GM23338 (cell line): ENCODE results near the gene AKR1C4. TPM values are rescaled to one million over a fixed set of nuclear protein-coding genes. Genes with fewer than 3 reads are reported as not detected.

Experiments
- ATAC-seq: fragments of 200-7000 bp; cut with Tn5 transposase; 3 replicates; pipeline ENCODE4 v1.9.1; 2020
- DNase-seq: peaks from one replicate; pipeline ENCODE4 v3.0.0-alpha.2; 2015; ENCODE audit warnings: low spot score
- H2AFZ ChIP-seq: fragments of 200-600 bp; sonication (generic); 2 replicates; pipeline ENCODE4 v1.8.0; 2016; ENCODE audit warnings: antibody characterized with exemption, mild to moderate bottlenecking, moderate library complexity
- H3F3A ChIP-seq: fragments of 200-600 bp; sonication (generic); replicated peaks from 2 replicates; pipeline ENCODE4 v1.8.0; 2017; ENCODE audit warnings: antibody characterized with exemption, mixed run types, low read depth
- H3K27ac ChIP-seq: fragments of 200-600 bp; sonication (generic); 2 replicates; pipeline ENCODE4 v1.6.1; 2016; ENCODE audit warnings: low read depth
- H3K27me3 ChIP-seq: fragments of 200-600 bp; sonication (generic); 2 replicates; pipeline ENCODE4 v1.8.0; 2016; ENCODE audit warnings: mild to moderate bottlenecking, mixed run types, moderate library complexity; ENCODE audit not compliant: insufficient read depth
- H3K36me3 ChIP-seq: fragments of 200-600 bp; sonication (generic); 2 replicates; pipeline ENCODE4 v1.8.0; 2016; ENCODE audit warnings: mild to moderate bottlenecking; ENCODE audit not compliant: insufficient read depth
- H3K4me1 ChIP-seq: fragments of 200-600 bp; sonication (generic); 2 replicates; pipeline ENCODE4 v1.8.0; 2016; ENCODE audit warnings: mild to moderate bottlenecking, moderate library complexity; ENCODE audit not compliant: insufficient read depth
- H3K4me2 ChIP-seq: fragments of 200-600 bp; sonication (generic); 2 replicates; pipeline ENCODE4 v1.7.1; 2017; ENCODE audit warnings: mixed run types
- H3K4me3 ChIP-seq: fragments of 200-600 bp; sonication (generic); 2 replicates; pipeline ENCODE4 v1.6.1; 2016; ENCODE audit warnings: mixed run types
- H3K79me2 ChIP-seq: fragments of 200-600 bp; sonication (generic); replicated peaks from 2 replicates; pipeline ENCODE4 v1.8.0; 2017; ENCODE audit warnings: mild to moderate bottlenecking; ENCODE audit not compliant: insufficient read depth
- H3K9me2 ChIP-seq: fragments of 200-600 bp; sonication (generic); 2 replicates; pipeline ENCODE4 v1.8.0; 2017; ENCODE audit not compliant: insufficient read depth
- H4K20me1 ChIP-seq: fragments of 200-600 bp; sonication (generic); replicated peaks from 2 replicates; pipeline ENCODE4 v1.8.0; 2017; ENCODE audit warnings: mild to moderate bottlenecking; ENCODE audit not compliant: insufficient read depth
- H3K27ac Mint-ChIP-seq: 2 replicates; pipeline ENCODE4 v1.8.0; 2020; ENCODE audit warnings: inconsistent platforms, mild to moderate bottlenecking, moderate library complexity, mixed read lengths
- H3K27me3 Mint-ChIP-seq: 3 replicates; pipeline ENCODE4 v1.8.0; 2022; ENCODE audit warnings: low read depth, mild to moderate bottlenecking, moderate library complexity, mixed read lengths, inconsistent platforms; ENCODE audit not compliant: insufficient read depth, poor library complexity
- H3K36me3 Mint-ChIP-seq: 3 replicates; pipeline ENCODE4 v1.8.0; 2021; ENCODE audit warnings: low read depth, mild to moderate bottlenecking, inconsistent platforms, moderate library complexity, mixed read lengths
- H3K4me1 Mint-ChIP-seq: 3 replicates; pipeline ENCODE4 v1.8.0; 2020; ENCODE audit warnings: mild to moderate bottlenecking, inconsistent platforms, mixed read lengths
- H3K4me3 Mint-ChIP-seq: 3 replicates; pipeline ENCODE4 v1.8.0; 2021; ENCODE audit warnings: moderate library complexity, mild to moderate bottlenecking, inconsistent platforms, mixed read lengths
- H3K9me3 Mint-ChIP-seq: 3 replicates; pipeline ENCODE4 v1.8.0; 2020; ENCODE audit warnings: moderate library complexity, mild to moderate bottlenecking, inconsistent platforms, mixed read lengths
- CREB1 ChIP-seq: fragments of 250-450 bp; sonication (Bioruptor Pico); IDR thresholded peaks from 2 replicates; pipeline ENCODE4 v1.5.0; 2020; ENCODE audit warnings: low read depth, mild to moderate bottlenecking, moderate library complexity
- EZH2 ChIP-seq: fragments of 200-600 bp; sonication (generic); IDR thresholded peaks from one replicate; pipeline ENCODE4 v1.8.0; 2017; ENCODE audit warnings: antibody characterized with exemption, mild to moderate bottlenecking, low read depth; ENCODE audit not compliant: unreplicated experiment
- EZH2phosphoT487 ChIP-seq: fragments of 200-600 bp; sonication (generic); IDR thresholded peaks from one replicate; pipeline ENCODE4 v1.8.1; 2018; ENCODE audit warnings: antibody characterized with exemption; ENCODE audit not compliant: unreplicated experiment
- JUNB ChIP-seq: IDR thresholded peaks from one replicate; pipeline ENCODE4 v1.6.1; 2016; ENCODE audit warnings: antibody characterized with exemption; ENCODE audit not compliant: unreplicated experiment
- NANOG ChIP-seq: IDR thresholded peaks from 2 replicates; pipeline ENCODE4 v1.6.1; 2016; ENCODE audit warnings: antibody characterized with exemption, borderline replicate concordance
- POLR2AphosphoS5 ChIP-seq: IDR thresholded peaks from 2 replicates; pipeline ENCODE4 v1.6.1; 2016; ENCODE audit warnings: antibody characterized with exemption, low read depth
- STAT1 ChIP-seq: IDR thresholded peaks from one replicate; pipeline ENCODE4 v1.6.1; 2016; ENCODE audit warnings: antibody characterized with exemption; ENCODE audit not compliant: unreplicated experiment
- ZNF114 ChIP-seq: fragments of 250-450 bp; sonication (Bioruptor Pico); IDR thresholded peaks from 2 replicates; pipeline ENCODE4 v1.5.0; 2020; ENCODE audit warnings: mild to moderate bottlenecking, moderate library complexity
- ZNF331 ChIP-seq: fragments of 250-450 bp; sonication (Bioruptor Pico); IDR thresholded peaks from 2 replicates; pipeline ENCODE4 v1.5.0; 2020; ENCODE audit warnings: low read depth, mild to moderate bottlenecking, moderate library complexity
- polyA plus RNA-seq: library from polyadenylated mRNA; unstranded; fragments of >200 nt; fragmentation: Nextera tagmentation; extraction: Ambion mirVana; gene quantifications from 2 replicates; pipeline ENCODE4 v1.2.1, GENCODE V29; 2016
- total RNA-seq: library from RNA; depleted of rRNA; stranded (reverse); fragments of >200 nt; shearing (Covaris generic); gene quantifications from 2 replicates; pipeline ENCODE4 v1.2.3, GENCODE V29; 2014
- TF ChIP-seq, protein P1 (sequence below): IDR thresholded peaks from 2 replicates; pipeline ENCODE4 v1.6.1; 2016; ENCODE audit warnings: antibody characterized with exemption
- TF ChIP-seq, protein P2 (sequence below), 2 experiments: fragments of 200-600 bp in 1 of 2; sonication (generic) in 1 of 2; conservative IDR thresholded peaks; 2 replicates each; pipeline versions ENCODE4 v1.5.1 to v1.6.1; 2016 to 2017; ENCODE audit warnings: antibody characterized with exemption in 2 of 2, low read depth in 2 of 2, mild to moderate bottlenecking in 2 of 2, moderate library complexity in 1 of 2
- TF ChIP-seq, protein P3 (sequence below): IDR thresholded peaks from one replicate; pipeline ENCODE4 v1.6.1; 2018; ENCODE audit warnings: antibody characterized with exemption; ENCODE audit not compliant: unreplicated experiment
- TF ChIP-seq, protein P4 (sequence below): fragments of 250-450 bp; sonication (Bioruptor Pico); IDR thresholded peaks from 2 replicates; pipeline ENCODE4 v1.5.0; 2020; ENCODE audit warnings: mild to moderate bottlenecking, moderate library complexity

AKR1C4 gene
- total and polyA plus RNA-seq, 2 experiments from 2014 or later = not detected

DNA sequence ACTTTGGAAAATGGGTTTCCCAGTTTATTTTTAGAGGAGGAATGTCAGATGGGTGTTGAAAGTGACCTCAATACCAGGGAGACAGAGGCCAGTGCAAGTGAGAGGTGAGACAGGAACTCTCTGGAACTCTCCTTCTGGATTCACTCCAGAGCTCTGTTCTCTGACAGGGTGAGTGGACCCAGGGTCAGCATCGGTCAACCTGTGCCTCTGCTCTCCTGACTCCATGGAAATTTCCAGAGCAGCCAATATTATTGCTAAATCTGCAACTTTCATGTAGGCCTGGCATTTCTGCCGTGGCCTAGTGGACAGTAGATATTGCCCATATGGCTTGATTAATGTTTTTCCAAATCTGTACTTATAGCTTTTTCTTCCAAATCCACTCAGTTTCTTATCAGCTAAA is 20.2 kb downstream of the AKR1C4 start:
- Histone ChIP-seq H3K27me3 (no peaks in the 10 kb centered on the region), H3K9me2 (no peaks in the 10 kb centered on the region; the same call in 1 of the 2 replicates), H4K20me1 (no peaks in the 10 kb centered on the region), H3K4me2 (no peak overlapping the region), H3K4me3 (no peak overlapping the region), H3K27ac (no peak overlapping the region), H3K36me3 (0 out of 2 replicates have a peak, but pooled peaks cover 5% of the 10 kb centered on the region), H2AFZ (no peak overlapping the region), H3K79me2 (no peaks in the 10 kb centered on the region), H3K4me1 (no peaks in the 10 kb centered on the region), H3F3A (no peaks in the 10 kb centered on the region)
- Mint-ChIP-seq H3K27me3 (no peaks in the 10 kb centered on the region), H3K36me3 (peaks cover 4% of the 10 kb centered on the region; the same call in 2 of the 3 replicates), H3K4me3 (no peak overlapping the region), H3K9me3 (peaks cover 26% of the 10 kb centered on the region), H3K27ac (no peak overlapping the region), H3K4me1 (no peaks in the 10 kb centered on the region)
- ATAC-seq = no peak
- TF ChIP-seq POLR2AphosphoS5 (no peak), CREB1 (no peak), ZNF331 (CRISPR knock-in tag) (no peak), EZH2 (no peak), STAT1 (no peak), JUNB (no peak), ZNF114 (CRISPR knock-in tag) (no peak), NANOG (no peak), EZH2phosphoT487 (no peak)
- TF ChIP-seq, protein P1, sequence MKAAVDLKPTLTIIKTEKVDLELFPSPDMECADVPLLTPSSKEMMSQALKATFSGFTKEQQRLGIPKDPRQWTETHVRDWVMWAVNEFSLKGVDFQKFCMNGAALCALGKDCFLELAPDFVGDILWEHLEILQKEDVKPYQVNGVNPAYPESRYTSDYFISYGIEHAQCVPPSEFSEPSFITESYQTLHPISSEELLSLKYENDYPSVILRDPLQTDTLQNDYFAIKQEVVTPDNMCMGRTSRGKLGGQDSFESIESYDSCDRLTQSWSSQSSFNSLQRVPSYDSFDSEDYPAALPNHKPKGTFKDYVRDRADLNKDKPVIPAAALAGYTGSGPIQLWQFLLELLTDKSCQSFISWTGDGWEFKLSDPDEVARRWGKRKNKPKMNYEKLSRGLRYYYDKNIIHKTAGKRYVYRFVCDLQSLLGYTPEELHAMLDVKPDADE = no peak
- TF ChIP-seq, protein P2, sequence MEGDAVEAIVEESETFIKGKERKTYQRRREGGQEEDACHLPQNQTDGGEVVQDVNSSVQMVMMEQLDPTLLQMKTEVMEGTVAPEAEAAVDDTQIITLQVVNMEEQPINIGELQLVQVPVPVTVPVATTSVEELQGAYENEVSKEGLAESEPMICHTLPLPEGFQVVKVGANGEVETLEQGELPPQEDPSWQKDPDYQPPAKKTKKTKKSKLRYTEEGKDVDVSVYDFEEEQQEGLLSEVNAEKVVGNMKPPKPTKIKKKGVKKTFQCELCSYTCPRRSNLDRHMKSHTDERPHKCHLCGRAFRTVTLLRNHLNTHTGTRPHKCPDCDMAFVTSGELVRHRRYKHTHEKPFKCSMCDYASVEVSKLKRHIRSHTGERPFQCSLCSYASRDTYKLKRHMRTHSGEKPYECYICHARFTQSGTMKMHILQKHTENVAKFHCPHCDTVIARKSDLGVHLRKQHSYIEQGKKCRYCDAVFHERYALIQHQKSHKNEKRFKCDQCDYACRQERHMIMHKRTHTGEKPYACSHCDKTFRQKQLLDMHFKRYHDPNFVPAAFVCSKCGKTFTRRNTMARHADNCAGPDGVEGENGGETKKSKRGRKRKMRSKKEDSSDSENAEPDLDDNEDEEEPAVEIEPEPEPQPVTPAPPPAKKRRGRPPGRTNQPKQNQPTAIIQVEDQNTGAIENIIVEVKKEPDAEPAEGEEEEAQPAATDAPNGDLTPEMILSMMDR (conservative IDR thresholded peaks at IDR 0.05; ENCODE audit: low read depth in 2 of 2) = no peak
- TF ChIP-seq, protein P3, sequence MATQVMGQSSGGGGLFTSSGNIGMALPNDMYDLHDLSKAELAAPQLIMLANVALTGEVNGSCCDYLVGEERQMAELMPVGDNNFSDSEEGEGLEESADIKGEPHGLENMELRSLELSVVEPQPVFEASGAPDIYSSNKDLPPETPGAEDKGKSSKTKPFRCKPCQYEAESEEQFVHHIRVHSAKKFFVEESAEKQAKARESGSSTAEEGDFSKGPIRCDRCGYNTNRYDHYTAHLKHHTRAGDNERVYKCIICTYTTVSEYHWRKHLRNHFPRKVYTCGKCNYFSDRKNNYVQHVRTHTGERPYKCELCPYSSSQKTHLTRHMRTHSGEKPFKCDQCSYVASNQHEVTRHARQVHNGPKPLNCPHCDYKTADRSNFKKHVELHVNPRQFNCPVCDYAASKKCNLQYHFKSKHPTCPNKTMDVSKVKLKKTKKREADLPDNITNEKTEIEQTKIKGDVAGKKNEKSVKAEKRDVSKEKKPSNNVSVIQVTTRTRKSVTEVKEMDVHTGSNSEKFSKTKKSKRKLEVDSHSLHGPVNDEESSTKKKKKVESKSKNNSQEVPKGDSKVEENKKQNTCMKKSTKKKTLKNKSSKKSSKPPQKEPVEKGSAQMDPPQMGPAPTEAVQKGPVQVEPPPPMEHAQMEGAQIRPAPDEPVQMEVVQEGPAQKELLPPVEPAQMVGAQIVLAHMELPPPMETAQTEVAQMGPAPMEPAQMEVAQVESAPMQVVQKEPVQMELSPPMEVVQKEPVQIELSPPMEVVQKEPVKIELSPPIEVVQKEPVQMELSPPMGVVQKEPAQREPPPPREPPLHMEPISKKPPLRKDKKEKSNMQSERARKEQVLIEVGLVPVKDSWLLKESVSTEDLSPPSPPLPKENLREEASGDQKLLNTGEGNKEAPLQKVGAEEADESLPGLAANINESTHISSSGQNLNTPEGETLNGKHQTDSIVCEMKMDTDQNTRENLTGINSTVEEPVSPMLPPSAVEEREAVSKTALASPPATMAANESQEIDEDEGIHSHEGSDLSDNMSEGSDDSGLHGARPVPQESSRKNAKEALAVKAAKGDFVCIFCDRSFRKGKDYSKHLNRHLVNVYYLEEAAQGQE = no peak
- TF ChIP-seq, protein P4, sequence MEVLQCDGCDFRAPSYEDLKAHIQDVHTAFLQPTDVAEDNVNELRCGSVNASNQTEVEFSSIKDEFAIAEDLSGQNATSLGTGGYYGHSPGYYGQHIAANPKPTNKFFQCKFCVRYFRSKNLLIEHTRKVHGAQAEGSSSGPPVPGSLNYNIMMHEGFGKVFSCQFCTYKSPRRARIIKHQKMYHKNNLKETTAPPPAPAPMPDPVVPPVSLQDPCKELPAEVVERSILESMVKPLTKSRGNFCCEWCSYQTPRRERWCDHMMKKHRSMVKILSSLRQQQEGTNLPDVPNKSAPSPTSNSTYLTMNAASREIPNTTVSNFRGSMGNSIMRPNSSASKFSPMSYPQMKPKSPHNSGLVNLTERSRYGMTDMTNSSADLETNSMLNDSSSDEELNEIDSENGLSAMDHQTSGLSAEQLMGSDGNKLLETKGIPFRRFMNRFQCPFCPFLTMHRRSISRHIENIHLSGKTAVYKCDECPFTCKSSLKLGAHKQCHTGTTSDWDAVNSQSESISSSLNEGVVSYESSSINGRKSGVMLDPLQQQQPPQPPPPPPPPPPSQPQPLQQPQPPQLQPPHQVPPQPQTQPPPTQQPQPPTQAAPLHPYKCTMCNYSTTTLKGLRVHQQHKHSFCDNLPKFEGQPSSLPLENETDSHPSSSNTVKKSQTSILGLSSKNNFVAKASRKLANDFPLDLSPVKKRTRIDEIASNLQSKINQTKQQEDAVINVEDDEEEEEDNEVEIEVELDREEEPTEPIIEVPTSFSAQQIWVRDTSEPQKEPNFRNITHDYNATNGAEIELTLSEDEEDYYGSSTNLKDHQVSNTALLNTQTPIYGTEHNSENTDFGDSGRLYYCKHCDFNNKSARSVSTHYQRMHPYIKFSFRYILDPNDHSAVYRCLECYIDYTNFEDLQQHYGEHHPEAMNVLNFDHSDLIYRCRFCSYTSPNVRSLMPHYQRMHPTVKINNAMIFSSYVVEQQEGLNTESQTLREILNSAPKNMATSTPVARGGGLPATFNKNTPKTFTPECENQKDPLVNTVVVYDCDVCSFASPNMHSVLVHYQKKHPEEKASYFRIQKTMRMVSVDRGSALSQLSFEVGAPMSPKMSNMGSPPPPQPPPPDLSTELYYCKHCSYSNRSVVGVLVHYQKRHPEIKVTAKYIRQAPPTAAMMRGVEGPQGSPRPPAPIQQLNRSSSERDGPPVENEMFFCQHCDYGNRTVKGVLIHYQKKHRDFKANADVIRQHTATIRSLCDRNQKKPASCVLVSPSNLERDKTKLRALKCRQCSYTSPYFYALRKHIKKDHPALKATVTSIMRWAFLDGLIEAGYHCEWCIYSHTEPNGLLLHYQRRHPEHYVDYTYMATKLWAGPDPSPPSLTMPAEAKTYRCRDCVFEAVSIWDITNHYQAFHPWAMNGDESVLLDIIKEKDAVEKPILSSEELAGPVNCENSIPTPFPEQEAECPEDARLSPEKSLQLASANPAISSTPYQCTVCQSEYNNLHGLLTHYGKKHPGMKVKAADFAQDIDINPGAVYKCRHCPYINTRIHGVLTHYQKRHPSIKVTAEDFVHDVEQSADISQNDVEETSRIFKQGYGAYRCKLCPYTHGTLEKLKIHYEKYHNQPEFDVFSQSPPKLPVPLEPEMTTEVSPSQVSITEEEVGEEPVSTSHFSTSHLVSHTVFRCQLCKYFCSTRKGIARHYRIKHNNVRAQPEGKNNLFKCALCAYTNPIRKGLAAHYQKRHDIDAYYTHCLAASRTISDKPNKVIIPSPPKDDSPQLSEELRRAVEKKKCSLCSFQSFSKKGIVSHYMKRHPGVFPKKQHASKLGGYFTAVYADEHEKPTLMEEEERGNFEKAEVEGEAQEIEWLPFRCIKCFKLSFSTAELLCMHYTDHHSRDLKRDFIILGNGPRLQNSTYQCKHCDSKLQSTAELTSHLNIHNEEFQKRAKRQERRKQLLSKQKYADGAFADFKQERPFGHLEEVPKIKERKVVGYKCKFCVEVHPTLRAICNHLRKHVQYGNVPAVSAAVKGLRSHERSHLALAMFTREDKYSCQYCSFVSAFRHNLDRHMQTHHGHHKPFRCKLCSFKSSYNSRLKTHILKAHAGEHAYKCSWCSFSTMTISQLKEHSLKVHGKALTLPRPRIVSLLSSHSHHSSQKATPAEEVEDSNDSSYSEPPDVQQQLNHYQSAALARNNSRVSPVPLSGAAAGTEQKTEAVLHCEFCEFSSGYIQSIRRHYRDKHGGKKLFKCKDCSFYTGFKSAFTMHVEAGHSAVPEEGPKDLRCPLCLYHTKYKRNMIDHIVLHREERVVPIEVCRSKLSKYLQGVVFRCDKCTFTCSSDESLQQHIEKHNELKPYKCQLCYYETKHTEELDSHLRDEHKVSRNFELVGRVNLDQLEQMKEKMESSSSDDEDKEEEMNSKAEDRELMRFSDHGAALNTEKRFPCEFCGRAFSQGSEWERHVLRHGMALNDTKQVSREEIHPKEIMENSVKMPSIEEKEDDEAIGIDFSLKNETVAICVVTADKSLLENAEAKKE = no peak
- no peak for DNase-seq
